GM21576 (cell line): ENCODE results near the gene SCGB1A1.

Experiments
- ATAC-seq: cut with Tn5 transposase; IDR thresholded peaks from one replicate; pipeline ENCODE4 v1.9.1; 2021; ENCODE audit warnings: mild to moderate bottlenecking, moderate library complexity; ENCODE audit not compliant: unreplicated experiment

SCGB1A1 gene

GRCh38 chr11:62398011-62398994 lies 20.5 kb upstream of the SCGB1A1 start:
- no peak for ATAC-seq

DNA sequence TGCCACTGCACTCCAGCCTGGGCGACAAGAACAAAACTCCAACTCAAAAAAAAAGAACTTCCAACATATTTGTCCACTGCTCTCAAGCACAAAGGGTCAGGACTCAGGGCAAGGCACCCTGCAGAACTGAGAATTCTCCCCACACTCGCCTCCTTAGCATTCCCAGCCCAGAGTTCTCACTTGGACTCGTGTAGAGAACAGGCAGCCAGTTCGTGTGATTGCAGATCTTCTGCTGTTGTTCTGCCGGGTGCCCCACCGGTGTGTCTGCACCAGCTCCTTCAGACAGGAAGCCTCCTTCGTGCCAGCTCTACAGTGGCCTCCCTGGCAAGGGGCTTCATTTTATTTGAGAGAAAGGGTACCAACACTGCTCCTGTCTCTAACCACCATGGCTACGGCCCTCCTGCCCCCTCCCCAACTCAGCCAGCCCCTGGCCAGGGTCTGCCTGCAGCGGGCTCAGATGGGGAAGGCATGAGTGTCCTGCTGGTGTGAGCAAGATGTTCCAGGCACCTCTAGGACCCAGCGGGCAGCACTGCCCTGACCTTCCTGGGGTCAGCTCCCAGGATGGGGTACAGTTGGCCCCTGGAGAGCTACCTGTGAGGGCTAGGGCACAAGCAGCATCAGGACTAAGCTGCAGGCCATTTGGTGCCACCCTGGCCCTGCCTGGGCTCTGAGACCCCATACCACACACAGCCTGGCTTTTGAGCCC lies 19.5 kb upstream of the SCGB1A1 start:
- no peak for ATAC-seq

DNA sequence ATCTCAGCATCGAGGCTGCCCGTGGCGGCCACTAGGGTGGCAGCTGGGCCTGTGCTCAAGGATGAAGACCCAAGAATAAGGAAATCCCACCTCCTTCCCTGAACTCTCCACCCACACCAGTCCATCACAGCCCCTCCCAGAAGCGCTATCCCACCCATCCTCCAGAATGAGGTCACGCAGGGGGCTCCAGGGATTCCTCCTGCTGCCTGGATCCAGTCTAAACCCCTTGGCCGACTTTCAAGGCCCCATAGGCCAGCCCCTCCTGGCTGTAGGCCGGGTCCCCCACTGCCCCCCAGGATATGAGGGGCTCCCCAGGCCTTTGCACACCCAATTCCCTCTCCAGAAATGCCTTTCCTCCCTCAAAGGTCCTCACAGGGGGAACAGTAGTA lies 19.0 kb upstream of the SCGB1A1 start:
- ATAC-seq = no peak

DNA sequence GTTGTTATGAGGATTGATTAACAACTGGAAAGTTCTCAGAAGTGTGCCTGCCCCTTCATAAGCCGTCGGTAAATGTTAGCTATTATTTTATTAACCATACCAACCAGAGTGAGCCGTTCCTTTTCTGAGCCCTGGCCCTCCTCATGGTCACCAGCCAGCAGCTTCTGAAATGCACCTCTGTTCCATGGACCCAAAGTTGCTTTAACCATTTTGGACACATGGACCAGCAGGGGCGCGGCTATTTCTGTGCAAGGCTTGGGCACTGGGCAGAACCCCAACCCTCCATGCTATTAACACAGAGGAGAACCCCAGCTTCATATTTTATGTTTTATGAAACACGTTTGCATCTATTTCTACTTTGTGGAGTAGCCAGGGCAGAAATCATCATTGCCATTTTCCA lies 18.6 kb upstream of the SCGB1A1 start:
- ATAC-seq = no peak

GRCh38 chr11:62400760-62401159 lies 18.1 kb upstream of the SCGB1A1 start:
- ATAC-seq = no peak

GRCh38 chr11:62401356-62401755 lies 17.5 kb upstream of the SCGB1A1 start:
- no peak for ATAC-seq

DNA sequence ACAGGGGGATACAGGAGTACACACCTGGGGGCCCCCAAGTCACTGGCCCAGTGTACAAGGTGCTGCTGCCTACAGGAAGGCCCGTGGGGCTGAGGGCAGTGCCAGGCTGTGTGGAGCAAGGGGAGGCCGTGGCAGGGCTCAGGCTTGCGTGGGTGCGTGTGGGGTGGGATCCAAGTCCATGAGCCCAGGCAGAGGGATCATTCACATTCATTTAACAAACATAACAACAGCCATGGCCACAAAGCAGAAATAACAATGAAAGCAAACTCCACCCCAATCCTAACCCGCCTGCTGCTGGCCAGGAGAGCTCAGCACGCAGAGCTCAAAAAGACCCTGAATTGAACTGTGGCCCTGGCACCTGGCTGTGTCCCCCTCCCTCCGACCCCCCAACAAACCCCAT lies 17.0 kb upstream of the SCGB1A1 start:
- ATAC-seq = no peak

DNA sequence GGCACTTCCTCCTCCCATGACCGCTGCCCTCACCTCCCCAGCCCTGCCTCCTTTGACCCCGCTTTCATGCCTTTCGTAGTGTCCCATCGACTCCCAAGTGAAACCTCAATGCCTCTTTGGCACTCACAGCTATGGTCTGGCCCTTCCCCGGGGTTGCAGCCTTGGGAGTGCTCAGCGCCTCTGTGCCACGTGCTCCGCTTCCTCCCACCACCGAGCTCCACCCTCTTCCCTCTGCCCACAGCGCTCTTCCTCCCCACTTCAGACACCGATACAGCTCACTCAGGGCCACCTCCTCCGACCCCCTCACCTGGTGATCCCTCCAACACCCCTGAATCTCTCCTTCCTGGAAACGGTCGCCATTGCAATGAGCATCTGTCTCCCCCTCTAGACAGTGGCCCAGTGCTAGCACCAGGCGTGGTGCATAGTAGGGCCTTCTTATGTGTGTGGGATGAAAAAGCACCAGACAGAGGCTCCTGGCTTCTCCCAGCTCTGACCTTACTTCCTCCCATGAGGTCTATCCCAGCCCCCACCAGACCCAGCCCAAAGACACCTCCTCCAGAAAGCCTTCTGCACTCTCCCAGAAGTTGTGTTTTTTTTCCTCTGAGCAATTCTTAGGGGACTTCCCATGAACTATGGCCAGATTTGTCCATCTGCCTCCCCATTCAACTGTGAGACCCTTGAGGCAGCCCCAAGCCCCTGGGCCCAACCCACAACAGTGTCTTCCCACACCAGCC lies 16.4 kb upstream of the SCGB1A1 start:
- ATAC-seq = no peak

GRCh38 chr11:62402960-62403730 lies 15.7 kb upstream of the SCGB1A1 start:
- ATAC-seq = no peak

DNA sequence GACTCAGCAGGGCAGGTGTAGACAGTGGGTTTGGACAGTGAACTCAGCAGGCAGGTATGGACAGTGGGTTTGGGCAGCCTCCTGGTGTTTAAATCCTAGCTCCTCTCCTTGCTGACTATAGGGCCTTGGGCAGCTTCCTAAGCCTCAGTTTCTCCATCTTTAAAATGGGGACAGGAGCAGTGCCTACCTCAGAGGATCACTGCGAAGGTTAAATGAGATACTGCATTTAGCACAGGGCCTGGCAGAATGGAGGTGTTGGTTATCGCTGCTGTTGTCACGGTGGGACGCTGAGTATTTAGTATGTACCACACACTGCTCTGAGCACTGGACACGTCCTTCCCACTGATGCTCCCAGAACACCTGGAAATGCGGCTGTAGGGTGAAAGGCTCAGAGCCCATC lies 14.4 kb upstream of the SCGB1A1 start:
- ATAC-seq = no peak

DNA sequence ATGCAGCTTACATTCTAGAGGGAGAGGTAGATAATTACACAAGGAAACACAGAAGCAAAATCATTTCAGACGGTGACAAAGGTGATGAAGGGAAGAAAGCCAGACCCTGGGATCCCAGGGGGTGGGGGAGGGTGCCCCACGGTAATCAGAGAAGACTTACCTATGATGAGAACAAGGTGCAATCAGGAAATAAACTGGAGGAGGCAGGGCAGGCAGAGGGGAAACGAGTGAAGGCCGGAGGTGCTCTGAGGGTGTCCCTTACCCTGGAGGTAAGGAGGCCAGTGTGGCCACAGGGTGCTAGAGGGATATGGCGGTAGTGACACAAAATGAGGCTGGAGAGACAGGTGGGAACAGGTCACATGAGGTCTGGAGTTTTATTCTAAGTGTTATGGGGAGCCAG lies 13.9 kb upstream of the SCGB1A1 start:
- no peak for ATAC-seq

DNA sequence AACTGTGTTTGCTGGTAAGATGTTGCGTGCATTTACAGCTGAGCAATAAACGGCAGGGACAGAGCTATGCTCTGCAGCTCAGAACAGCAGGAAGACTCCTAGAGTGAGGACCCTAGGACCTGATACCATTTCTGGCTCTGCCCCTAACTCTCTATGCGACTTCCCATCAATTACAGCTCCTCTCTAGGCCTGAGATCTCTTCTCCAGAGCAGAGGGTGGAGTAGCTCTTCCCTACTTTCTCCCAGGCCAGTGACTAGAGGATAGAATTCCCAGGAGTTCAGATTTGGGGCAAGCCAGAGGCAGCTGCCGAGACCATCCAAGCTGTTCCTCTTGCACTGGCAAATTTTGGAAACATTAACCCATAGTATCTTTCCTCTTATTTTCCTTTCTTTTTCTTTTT lies 12.8 kb upstream of the SCGB1A1 start:
- ATAC-seq = no peak

- no peak for ATAC-seq
Measured at GRCh38 chr11:62409831-62410230, 9.0 kb upstream of the SCGB1A1 start.

DNA sequence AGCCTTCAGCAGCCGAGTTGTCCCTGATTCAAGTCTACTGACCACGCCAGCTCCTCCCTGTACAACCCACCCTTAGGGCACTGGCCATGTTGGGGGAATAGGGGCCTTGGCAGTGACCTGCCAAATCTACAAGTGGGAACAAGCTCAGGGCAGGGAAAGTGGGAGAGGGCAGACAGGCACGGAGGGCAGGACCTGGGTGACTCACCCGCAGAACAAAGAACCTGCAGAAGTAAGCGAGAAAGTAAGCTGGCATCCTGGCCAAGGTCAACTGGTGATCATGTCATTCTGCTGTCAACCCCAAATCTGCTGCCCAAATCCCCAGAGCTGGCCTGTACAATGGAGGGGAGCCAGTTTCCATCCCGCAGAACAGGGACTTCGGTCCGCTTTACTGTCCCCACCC lies 7.9 kb upstream of the SCGB1A1 start:
- ATAC-seq = no peak

- ATAC-seq = no peak
Measured at GRCh38 chr11:62411524-62411923, 7.3 kb upstream of the SCGB1A1 start.

DNA sequence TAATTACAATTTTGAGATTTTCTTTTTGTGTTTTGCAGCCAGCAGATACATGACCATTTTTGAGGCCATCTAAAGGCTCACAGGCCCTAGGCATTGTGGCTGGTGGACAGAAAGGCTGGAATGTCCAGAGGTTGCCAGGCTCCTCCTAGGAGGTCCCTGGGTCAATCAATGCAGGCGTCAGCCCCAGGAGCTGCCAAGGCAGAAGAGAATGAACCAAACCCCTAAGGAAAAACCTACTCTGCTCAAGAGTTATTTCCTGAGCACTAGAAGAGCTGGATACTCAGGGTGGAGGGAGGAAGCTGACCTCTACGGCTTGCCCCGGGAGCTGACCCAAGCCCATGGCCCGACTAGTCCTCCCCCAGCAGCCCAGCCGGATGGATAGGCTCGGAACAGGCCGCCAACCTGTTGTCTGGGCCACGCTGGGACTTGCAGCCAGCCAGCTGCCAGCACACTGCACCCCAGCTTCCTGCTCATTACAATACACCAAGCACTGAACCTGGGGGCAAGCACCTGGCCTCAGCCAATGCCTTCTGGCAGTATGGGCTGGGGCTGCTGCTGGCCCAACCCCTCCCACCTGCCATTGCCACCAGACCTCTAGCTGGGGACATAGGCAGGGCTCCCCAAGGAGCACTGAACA lies 5.7 kb upstream of the SCGB1A1 start:
- no peak for ATAC-seq

DNA sequence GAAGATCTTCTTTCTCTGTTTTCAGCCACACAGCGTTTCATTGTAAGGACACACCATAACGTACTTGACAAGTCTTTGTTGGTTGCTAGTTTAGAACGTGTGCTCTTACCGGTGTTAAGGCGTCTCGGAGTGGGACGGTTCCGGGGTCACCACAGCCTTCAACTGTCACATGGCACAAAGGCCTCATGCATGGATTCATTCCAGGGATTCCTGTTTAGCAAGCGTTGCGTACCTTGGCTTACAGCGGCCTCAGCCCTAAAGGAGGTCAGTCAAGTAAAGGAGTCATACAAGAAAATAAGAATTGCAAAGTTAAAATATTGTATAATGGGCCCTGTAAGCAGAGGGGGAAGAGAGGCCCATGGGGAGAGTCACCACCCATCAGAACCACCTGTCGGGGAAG lies 2.2 kb upstream of the SCGB1A1 start:
- no peak for ATAC-seq

- ATAC-seq = no peak
Measured at GRCh38 chr11:62418136-62418535, 697 bp upstream of the SCGB1A1 start.

DNA sequence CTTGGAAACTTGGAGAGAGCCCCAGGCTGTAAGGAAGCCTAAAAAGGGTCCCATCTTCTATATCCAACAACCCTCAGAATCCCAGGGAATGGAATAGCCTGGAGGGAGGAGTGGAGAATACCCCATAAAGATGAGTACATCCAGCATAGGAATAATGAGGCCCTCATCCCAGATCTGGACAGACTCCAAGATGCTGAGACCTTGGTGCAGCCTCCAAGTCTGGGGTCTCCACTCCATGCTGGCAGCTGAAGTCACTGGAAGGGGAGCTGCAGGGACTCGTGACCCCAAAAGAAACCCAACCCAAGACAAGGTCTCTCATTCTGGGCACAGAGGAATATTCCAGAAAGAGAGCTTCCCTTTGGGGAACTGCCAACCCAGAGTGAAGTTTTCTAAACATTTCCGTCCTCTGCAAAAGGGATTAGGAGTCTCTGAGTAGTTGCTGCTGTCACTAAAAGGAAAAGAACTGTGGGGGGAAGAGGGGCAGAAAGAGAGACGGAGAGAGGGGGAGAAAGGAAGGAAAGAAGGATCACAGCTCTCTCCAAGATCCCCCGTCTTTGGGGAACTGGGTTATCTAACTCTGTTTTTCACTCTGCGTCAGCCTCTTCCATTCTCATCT lies 589 bp downstream of the SCGB1A1 start:
- ATAC-seq = no peak

DNA sequence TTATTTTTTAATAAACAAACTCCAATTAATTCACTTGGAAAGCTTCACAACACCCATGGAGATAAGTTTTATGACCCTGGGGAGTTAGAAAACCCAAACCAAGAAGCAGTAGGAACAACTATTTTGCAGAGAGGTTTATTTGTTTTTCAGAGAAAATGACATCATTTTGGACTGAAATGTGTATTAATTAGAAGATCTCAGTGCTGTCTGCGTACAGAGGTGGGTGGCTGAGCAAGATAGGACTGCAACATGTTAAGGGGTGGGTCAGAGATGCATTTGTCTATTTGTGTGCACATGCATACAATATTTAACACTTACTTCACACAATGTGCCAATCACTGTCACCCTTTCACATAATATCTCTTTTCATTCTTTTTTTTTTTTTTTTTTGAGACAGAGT lies 1.1 kb downstream of the SCGB1A1 start:
- no peak for ATAC-seq
